Testis (tissue), 3 donors: ENCODE results near the gene ADPRHL1. TPM values are rescaled to one million over a fixed set of nuclear protein-coding genes. Genes with fewer than 3 reads are reported as not detected.
"Not testable (repeated sequence)": the region's sequence is repeated elsewhere in the genome, so short reads cannot be mapped to it uniquely, and the experiment has no call there.

Source experiments
- DNase-seq: peaks from one replicate; pipeline ENCODE4 v3.0.0-alpha.2; 2019
- H3K27ac ChIP-seq, 2 donors: fragments of 200-600 bp; sonication (generic); one replicate each; pipeline ENCODE4 v1.5.1; 2019
- H3K27me3 ChIP-seq: fragments of 200-600 bp; sonication (generic); one replicate; pipeline ENCODE4 v1.5.1; 2019
- H3K36me3 ChIP-seq: fragments of 200-600 bp; sonication (generic); one replicate; pipeline ENCODE4 v1.5.1; 2017; ENCODE audit warnings: low read depth; ENCODE audit errors: missing control alignments
- H3K4me1 ChIP-seq: fragments of 200-600 bp; sonication (generic); one replicate; pipeline ENCODE4 v1.5.1; 2019
- H3K4me3 ChIP-seq, 2 donors: fragments of 200-600 bp; sonication (generic); one replicate each; pipeline ENCODE4 v1.5.1; 2017 to 2019
- H3K9me3 ChIP-seq: fragments of 200-600 bp; sonication (generic); one replicate; pipeline ENCODE4 v1.5.1; 2017
- CTCF ChIP-seq, 3 experiments: fragments of 450-650 bp in 2 of 3; fragments of 200-600 bp in 1 of 3; sonication (generic) in 1 of 3; IDR thresholded peaks; one replicate each; pipeline ENCODE4 v1.5.1; 2016 to 2019; ENCODE audit warnings: antibody characterized with exemption in 3 of 3, mild to moderate bottlenecking in 2 of 3, moderate library complexity in 1 of 3
- POLR2A ChIP-seq: fragments of 450-650 bp; IDR thresholded peaks from one replicate; pipeline ENCODE4 v1.6.1; 2017; ENCODE audit warnings: antibody characterized with exemption, mild to moderate bottlenecking, moderate library complexity
- WGBS, 2 donors: methylation state at CpG; one replicate each; pipeline ENCODE4 v1.1.5; 2018; 5-methylcytosine and 5-hydroxymethylcytosine counted together
- intact Hi-C: fragments of 100-400 bp; cut with DNase I; formaldehyde crosslinking; loops from one replicate; pipeline ENCODE4 v1.15.1; 2023; ENCODE audit warnings: low total_unique reads
- polyA plus RNA-seq: library from polyadenylated mRNA; stranded (reverse); fragments of 350-450 nt; fragmentation: Illumina TruSeq; extraction: RNeasy Lipid Tissue Mini Kit (QIAGEN cat#74804); gene quantifications from one replicate; pipeline ENCODE4 v1.2.3, GENCODE V29; 2014; ENCODE audit warnings: low read depth, low replicate concordance; ENCODE audit not compliant: insufficient read depth
- total RNA-seq, 2 donors: library from RNA; depleted of rRNA; stranded (reverse); fragments of >200 nt; gene quantifications; one replicate each; pipeline ENCODE4 v1.2.3, GENCODE V29; 2016

The ADPRHL1 gene
- total and polyA plus RNA-seq, 3 donors from 2014 or later: 6.2 to 9.3 (median 6.6) TPM

GRCh38 chr13:113475280-113475679 is 22.0 kb upstream of the ADPRHL1 start:
- TF ChIP-seq CTCF (IDR thresholded peaks at IDR 0.05) (no peak), POLR2A (no peak)
- intact Hi-C loops: no loop called here
- H3K4me1 ChIP-seq: no peaks in the 10 kb centered on the region
- no peak overlapping the region for H3K27ac ChIP-seq
- no peaks in the 10 kb centered on the region for H3K9me3 ChIP-seq
- H3K36me3 ChIP-seq: no peaks in the 10 kb centered on the region
- DNase-seq: no peak
- H3K4me3 ChIP-seq: no peak overlapping the region
- H3K27me3 ChIP-seq: no peaks in the 10 kb centered on the region
- WGBS, 2 donors: 96 to 98% methylated on average over 11 of the region's 11 CpGs

GRCh38 chr13:113474179-113474578 is 20.9 kb upstream of the ADPRHL1 start:
- no peaks in the 10 kb centered on the region for H3K36me3 ChIP-seq
- no peak overlapping the region for H3K27ac ChIP-seq
- no peak for DNase-seq
- H3K4me3 ChIP-seq: no peak overlapping the region
- WGBS, 2 donors: 85% methylated on average over 10 of the region's 10 CpGs
- intact Hi-C loops: no loop called here
- H3K9me3 ChIP-seq: no peaks in the 10 kb centered on the region
- no peaks in the 10 kb centered on the region for H3K4me1 ChIP-seq
- TF ChIP-seq POLR2A (no peak), CTCF (IDR thresholded peaks at IDR 0.05) (no peak)
- H3K27me3 ChIP-seq: no peaks in the 10 kb centered on the region

GRCh38 chr13:113472355-113473025 is 19.2 kb upstream of the ADPRHL1 start:
- TF ChIP-seq CTCF (IDR thresholded peaks at IDR 0.05) (no peak), POLR2A (no peak)
- 91 to 94% methylated on average over 22 to 28 of the region's 28 CpGs for WGBS, 2 donors
- no peaks in the 10 kb centered on the region for H3K9me3 ChIP-seq
- no peaks in the 10 kb centered on the region for H3K27me3 ChIP-seq
- intact Hi-C loops: no loop called here
- H3K36me3 ChIP-seq: no peaks in the 10 kb centered on the region
- no peaks in the 10 kb centered on the region for H3K4me1 ChIP-seq
- no peak overlapping the region for H3K27ac ChIP-seq
- H3K4me3 ChIP-seq: no peak overlapping the region
- no peak for DNase-seq

GRCh38 chr13:113471844-113472243 is 18.6 kb upstream of the ADPRHL1 start:
- Histone ChIP-seq H3K27ac (no peak overlapping the region), H3K4me1 (no peaks in the 10 kb centered on the region), H3K4me3 (no peak overlapping the region), H3K27me3 (no peaks in the 10 kb centered on the region), H3K36me3 (no peaks in the 10 kb centered on the region), H3K9me3 (no peaks in the 10 kb centered on the region)
- no peak for DNase-seq
- no peak for TF ChIP-seq CTCF (IDR thresholded peaks at IDR 0.05)
- TF ChIP-seq POLR2A: no peak
- intact Hi-C loops: no loop called here
- 92 to 94% methylated on average over 11 of the region's 11 CpGs for WGBS, 2 donors

- H3K36me3 ChIP-seq, intact Hi-C loops, H3K9me3 ChIP-seq, H3K4me3 ChIP-seq, DNase-seq, H3K27me3 ChIP-seq, H3K4me1 ChIP-seq, H3K27ac ChIP-seq: not testable (repeated sequence)
- WGBS, 2 donors: 89% methylated on average over 4 of the region's 4 CpGs; no CpG with 5 or more reads in 1 of the 2 donors
These were observed 17.4 kb upstream of the ADPRHL1 start for GRCh38 chr13:113470635-113471163.
